ENCODE data around the gene AOC1.
"Not testable (repeated sequence)": the region's sequence is repeated elsewhere in the genome, so short reads cannot be mapped to it uniquely, and the experiment has no call there.

Gene AOC1

DNA sequence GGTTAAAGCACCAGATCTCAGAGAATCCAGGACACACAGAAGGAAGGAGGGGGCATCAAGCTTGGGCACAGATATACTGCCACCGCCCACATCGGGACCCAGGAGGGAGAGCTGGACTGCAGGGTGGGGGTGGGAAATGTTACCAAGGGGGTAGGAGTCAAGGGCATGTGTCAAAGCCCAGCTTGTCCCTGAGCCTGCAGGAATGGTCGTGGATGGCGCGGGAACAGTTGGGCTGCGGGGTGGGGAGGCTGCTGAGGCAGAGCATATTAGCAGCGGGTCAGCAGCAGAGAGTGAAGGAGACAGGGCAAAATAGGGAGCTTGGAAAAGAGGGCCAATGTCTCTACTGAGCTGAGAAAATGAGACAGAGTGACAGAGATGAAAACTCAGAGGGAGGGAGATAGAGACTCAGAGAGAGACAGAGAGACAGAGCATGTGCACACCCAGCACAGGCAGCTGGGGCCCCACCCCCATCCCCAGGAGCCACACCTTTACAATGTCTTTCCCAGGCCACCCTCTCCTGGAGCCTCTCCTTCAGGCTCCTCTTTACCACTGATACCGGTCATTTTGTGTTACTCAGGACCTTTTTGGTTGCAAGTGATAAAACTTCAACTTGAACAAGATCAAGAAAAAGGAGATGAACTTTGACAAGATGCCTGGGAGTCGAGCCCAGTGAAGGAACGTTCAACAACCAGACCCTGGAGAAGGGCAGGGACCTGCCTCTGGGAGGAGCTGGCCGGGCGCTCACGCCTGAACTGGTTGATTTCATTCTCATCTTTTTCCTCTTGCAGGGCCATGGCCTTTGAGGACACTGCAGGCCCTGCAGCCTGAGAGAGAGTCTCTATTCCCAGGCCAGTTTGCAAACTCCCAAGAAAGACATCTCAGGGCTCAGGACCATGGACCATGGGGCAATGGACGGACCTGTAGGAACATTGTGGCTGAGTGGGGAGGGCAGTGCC, 50.0 kb downstream of the AOC1 start:
- TF ChIP-seq, protein P1, sequence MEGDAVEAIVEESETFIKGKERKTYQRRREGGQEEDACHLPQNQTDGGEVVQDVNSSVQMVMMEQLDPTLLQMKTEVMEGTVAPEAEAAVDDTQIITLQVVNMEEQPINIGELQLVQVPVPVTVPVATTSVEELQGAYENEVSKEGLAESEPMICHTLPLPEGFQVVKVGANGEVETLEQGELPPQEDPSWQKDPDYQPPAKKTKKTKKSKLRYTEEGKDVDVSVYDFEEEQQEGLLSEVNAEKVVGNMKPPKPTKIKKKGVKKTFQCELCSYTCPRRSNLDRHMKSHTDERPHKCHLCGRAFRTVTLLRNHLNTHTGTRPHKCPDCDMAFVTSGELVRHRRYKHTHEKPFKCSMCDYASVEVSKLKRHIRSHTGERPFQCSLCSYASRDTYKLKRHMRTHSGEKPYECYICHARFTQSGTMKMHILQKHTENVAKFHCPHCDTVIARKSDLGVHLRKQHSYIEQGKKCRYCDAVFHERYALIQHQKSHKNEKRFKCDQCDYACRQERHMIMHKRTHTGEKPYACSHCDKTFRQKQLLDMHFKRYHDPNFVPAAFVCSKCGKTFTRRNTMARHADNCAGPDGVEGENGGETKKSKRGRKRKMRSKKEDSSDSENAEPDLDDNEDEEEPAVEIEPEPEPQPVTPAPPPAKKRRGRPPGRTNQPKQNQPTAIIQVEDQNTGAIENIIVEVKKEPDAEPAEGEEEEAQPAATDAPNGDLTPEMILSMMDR (IDR thresholded peaks at IDR 0.05; ENCODE audit: extremely low read depth, insufficient read depth, missing control alignments) = no peak
- DNase-seq (ENCODE audit: low spot score) = no peak
- in situ Hi-C loops (cut with MboI; ENCODE audit: low pct_unique_long_range_greater_than_20kb, low sequenced_read_pairs, unreplicated experiment) = no loop called here

DNA sequence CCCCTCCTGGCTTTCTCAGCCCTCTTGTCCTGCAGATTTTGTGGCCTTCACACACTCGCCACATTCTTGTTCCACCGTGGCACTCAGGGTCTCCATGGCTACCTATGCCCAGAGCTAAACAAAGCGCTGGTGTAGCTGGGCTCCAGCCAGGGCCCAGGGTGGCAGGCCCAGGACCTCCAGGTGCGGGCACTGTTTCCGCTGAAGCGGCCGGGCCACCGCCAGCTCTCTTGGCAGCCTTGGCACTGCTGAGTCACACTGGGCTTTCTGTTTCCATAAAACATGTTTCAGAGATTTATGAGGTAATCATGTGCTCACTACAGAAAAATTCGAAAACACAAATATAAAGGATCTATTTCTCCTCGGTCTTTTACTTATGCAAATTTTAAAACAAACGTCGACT, 51.3 kb downstream of the AOC1 start:
- in situ Hi-C loops (cut with MboI; ENCODE audit: low pct_unique_long_range_greater_than_20kb, low sequenced_read_pairs, unreplicated experiment) = no loop called here

DNA sequence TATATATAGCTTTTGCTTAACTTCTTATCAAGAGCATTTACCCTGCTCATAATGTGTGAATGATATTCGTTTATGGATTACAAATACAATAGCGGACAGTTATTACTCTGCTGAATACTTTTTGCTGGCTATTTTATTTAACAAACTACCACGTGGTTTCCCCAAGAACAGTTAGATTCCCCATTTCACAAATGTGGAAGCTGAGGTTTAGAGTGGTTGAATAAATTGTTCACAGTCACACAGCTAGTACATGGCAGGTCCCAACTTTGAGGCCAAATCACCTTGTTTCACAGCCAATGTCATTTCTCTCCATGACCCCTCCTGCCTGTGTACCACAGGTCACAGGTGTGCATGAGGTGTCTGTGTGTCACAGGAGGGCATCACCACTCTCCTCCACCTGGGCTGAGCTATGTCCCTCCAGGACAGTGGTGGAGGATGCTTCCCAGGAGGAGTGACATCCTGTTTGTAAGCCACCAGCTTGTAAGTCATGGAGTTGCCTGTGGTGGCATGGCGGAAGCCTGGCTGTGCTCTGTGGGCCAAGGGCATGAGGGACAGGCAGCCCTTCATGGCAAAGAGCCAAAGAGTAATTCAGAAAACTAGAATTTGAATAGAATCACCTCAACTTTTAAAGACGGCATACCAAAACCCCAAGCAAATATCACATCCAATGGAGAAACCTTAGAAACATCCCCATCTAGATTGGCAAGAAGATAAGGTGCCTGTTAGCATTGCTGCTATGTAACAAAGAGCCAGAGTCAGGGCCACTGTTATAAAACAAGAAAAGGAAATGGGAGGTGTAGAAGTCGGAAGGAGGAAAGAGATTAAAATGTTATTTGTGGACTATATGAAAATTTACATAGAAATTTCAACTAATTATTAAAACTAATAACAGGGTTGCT, 51.9 kb downstream of the AOC1 start:
- in situ Hi-C loops (cut with MboI; ENCODE audit: low pct_unique_long_range_greater_than_20kb, low sequenced_read_pairs, unreplicated experiment) = no loop called here
- no peak for DNase-seq (ENCODE audit: low spot score)
- TF ChIP-seq, protein P1 (IDR thresholded peaks at IDR 0.05; ENCODE audit: extremely low read depth, insufficient read depth, missing control alignments) = no peak

More for the DNA sequence above, 51.3 kb downstream of the AOC1 start:
- DNase-seq (ENCODE audit: low spot score) = no peak
- TF ChIP-seq, protein P1 (IDR thresholded peaks at IDR 0.05; ENCODE audit: extremely low read depth, insufficient read depth, missing control alignments) = no peak

DNA sequence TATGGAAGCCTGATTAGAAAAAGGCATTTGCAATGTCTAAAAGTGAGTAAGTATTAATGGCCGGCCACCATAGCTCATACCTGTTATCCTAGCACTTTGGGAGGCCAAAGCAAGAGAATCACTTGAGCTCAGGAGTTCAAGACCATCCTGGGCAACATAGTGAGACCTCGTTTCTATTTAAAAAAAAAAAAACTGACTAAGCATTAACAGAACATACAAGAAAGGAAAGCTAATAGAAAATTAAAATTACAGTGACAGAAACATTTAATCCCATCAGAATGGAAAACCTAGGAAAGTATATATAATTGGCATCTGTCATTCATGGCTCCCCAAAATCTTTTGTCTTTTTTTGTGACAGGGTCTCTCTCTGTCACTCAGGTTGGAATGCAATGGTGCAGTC, 55.9 kb downstream of the AOC1 start:
- DNase-seq (ENCODE audit: low spot score) = no peak
- in situ Hi-C loops (cut with MboI; ENCODE audit: low pct_unique_long_range_greater_than_20kb, low sequenced_read_pairs, unreplicated experiment) = no loop called here
- TF ChIP-seq, protein P1 (IDR thresholded peaks at IDR 0.05; ENCODE audit: extremely low read depth, insufficient read depth, missing control alignments) = no peak

DNA sequence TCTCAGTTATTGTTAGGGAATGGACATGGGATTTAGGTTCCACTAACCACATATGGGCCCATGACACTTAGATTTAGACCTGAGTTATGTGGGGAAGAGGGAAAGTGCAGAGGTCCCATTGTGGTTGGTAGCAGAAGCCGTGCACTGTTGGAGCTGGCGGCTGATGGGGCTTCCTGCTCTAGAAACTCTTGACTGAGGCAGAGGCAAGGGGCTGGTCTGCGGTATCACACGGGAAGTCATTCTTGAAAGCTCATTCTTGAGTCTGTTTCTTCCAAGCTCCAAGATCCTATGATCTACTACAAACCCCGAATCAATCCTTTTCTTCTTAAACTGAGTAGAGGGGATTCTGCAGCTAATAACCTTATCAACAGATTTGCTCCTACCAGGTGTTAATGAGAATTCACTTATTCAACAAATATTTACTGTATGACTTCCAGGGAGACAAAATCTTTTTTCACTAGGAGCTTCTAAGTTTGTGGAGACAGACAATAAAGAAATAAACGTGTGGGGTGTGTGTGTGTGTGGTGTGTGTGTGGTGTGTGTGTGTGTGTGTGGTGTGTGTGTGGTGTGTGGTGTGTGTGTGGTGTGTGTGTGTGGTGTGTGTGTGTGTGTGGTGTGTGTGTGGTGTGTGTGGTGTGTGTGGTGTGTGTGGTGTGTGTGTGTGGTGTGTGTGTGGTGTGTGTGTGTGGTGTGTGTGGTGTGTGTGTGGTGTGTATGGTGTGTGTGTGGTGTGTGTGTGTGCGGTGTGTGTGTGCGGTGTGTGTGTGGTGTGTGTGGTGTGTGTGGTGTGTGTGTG, 57.1 kb downstream of the AOC1 start:
- TF ChIP-seq, protein P1 (IDR thresholded peaks at IDR 0.05; ENCODE audit: extremely low read depth, insufficient read depth, missing control alignments) = no peak
- no peak for DNase-seq (ENCODE audit: low spot score)
- in situ Hi-C loops (cut with MboI; ENCODE audit: low pct_unique_long_range_greater_than_20kb, low sequenced_read_pairs, unreplicated experiment) = no loop called here

DNA sequence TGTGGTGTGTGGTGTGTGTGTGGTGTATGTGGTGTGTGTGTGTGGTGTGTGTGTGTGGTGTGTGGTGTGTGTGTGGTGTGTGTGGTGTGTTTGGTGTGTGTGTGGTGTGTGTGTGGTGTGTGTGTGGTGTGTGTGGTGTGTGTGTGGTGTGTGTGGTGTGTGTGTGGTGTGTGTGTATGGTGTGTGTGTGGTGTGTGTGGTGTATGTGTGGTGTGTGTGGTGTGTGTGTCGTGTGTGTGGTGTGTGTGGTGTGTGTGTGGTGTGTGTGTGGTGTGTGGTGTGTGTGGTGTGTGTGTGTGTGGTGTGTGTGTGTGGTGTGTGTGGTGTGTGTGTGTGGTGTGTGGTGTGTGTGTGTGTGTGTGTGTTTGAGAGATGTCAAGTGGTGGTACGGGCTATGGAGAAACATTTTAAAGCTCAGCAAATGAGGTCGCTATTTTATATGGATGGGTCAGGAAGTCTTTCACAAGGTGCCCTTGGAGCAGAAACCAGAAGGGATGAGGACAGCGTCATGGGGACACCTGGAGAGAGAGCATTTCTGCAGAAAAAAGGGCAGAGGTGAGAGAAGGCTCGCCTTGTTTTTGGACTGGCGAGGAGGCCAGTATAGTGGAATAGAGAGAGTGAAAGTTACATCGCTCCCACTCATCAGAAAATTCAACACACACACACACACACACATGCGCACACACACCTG, 58.1 kb downstream of the AOC1 start:
- DNase-seq (ENCODE audit: low spot score); in situ Hi-C loops (cut with MboI; ENCODE audit: low pct_unique_long_range_greater_than_20kb, low sequenced_read_pairs, unreplicated experiment): not testable (repeated sequence)

Measured in GM13977 (cell line).